ENCODE results near the gene STARD13.

Gene STARD13

DNA sequence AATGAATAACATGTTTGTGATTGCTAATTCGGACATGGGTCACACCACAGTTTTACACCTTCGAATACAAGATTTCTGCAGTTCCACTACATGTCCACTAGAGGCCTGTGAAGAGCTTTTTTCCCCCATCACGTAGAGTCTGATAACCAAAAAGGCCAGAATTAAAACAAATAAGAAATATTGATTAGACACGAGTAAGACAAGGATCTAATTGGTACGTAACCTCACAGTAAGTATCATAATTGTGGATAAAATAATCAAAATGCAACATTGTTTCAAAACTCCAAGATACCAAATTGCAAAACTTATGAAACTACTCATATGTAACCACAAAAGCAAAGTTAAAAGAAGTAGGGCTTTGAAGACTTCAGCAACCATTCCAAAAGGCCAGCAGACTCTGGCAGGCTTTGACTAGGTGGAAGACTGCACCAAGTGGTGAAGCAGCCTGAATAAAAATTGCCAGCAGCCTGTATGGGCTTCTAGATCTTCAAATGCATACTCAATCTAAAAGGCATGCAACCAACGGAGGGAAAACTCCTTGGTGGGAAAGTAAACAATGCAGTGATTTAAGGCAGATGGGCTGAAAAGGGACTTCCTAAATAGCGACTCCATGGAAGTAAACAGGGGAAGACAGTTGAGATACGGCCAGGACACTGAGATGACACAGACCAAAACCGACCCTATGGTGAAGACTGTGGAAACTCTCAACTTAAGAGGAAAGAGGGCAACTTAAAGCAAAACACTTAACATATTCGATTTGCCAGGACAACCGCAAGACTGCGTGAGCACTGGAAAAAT is 56.7 kb downstream of the STARD13 start:
- TF ChIP-seq, protein P1, sequence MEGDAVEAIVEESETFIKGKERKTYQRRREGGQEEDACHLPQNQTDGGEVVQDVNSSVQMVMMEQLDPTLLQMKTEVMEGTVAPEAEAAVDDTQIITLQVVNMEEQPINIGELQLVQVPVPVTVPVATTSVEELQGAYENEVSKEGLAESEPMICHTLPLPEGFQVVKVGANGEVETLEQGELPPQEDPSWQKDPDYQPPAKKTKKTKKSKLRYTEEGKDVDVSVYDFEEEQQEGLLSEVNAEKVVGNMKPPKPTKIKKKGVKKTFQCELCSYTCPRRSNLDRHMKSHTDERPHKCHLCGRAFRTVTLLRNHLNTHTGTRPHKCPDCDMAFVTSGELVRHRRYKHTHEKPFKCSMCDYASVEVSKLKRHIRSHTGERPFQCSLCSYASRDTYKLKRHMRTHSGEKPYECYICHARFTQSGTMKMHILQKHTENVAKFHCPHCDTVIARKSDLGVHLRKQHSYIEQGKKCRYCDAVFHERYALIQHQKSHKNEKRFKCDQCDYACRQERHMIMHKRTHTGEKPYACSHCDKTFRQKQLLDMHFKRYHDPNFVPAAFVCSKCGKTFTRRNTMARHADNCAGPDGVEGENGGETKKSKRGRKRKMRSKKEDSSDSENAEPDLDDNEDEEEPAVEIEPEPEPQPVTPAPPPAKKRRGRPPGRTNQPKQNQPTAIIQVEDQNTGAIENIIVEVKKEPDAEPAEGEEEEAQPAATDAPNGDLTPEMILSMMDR (IDR thresholded peaks at IDR 0.05; ENCODE audit: borderline replicate concordance, control extremely low read depth, extremely low read depth, insufficient read depth, missing control alignments): peak; percentile 69
- in situ Hi-C loops (cut with MboI; ENCODE audit: low sequenced_read_pairs, unreplicated experiment): no loop called here
- DNase-seq (ENCODE audit: low spot score): peak; percentile 57

DNA sequence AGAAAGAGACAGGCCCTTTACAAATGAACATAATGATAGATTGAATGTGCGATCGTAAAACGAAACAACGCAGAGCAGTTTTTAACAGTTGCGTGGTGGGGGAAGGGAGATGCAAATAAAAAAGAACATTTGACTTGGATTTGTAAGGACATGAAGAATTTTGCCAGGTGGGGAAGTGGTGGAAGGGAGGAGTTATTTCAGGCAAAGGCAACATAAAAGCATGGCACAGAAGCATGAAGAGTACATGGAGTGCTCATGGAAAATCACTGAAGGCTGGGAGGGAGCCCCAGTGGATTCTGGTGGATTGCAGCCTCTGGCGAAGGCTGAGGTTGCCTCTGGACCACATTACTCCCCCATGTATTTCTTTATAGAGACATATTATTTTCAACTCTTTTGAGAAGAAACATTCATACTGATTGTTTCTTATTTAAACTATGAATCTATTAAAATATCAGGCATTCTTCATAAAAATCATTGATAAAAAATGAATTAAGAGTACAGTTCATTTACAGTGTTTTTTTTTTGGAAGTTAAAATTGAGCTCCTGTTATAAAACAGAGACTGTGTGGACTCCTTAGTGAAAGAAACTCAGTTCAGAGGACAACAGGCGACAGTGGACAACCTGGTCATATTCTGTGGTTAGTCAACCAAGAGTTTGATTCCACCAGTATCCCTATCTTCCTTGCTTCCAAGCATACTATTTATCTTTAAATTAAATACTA is 57.5 kb downstream of the STARD13 start:
- DNase-seq (ENCODE audit: low spot score): no peak
- in situ Hi-C loops (cut with MboI; ENCODE audit: low sequenced_read_pairs, unreplicated experiment): no loop called here
- TF ChIP-seq, protein P1 (IDR thresholded peaks at IDR 0.05; ENCODE audit: borderline replicate concordance, control extremely low read depth, extremely low read depth, insufficient read depth, missing control alignments): no peak

DNA sequence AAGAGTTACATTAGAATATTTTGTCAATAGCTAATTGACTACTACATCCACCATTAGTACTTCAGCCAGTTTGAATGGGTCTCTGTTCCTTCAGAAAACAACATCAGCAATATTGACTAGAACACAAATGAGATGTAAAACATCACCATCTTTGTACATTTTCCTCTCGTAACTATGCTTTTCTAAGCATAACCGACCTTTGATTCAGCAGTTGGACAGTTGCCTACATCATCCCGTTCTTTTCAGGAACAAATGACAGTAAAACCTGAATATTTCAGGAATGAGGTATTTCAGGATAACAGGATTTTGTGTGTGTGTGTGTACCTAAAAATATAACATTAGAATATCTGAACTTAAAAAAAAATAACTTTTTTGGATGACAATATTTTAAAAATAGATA is 60.9 kb downstream of the STARD13 start:
- in situ Hi-C loops (cut with MboI; ENCODE audit: low sequenced_read_pairs, unreplicated experiment): no loop called here
- DNase-seq (ENCODE audit: low spot score): no peak
- TF ChIP-seq, protein P1 (IDR thresholded peaks at IDR 0.05; ENCODE audit: borderline replicate concordance, control extremely low read depth, extremely low read depth, insufficient read depth, missing control alignments): no peak

DNA sequence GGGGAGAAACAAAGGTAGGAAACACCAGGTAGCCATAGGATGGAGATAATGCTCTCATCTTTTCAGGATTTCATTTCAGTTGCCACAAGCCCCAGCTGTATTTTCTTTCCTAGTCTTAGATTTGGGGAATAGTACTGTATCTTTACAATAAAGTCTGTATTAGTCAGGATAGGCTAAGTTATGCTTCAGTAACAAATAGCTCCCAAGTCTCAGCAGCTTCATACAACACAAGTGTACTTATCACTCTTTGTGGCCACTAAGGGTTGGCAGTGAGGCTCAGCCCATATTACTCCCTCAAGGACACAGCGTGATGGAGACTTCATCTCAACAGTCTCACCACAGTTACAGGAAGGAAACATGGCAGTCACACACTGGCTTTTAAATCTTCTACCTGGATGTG is 61.4 kb downstream of the STARD13 start:
- DNase-seq (ENCODE audit: low spot score): no peak
- TF ChIP-seq, protein P1 (IDR thresholded peaks at IDR 0.05; ENCODE audit: borderline replicate concordance, control extremely low read depth, extremely low read depth, insufficient read depth, missing control alignments): no peak
- in situ Hi-C loops (cut with MboI; ENCODE audit: low sequenced_read_pairs, unreplicated experiment): no loop called here

DNA sequence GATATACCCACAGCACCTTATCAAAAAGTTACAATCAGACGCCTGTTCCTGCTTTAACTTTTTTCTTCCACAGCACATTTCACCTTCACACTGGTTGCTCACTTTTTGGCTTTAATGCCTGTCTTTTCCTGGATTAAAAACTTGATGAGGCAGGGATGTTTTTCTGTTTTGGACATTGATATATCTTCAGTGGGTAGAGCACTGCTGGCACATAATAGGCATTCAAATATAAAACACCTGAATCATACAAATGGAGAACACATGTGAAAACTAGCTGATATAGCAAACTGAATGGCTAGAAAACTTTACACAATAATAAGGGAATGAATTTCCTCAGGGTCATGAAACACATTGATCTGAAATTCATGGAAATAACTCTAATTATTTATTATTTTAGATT is 65.6 kb downstream of the STARD13 start:
- TF ChIP-seq, protein P1 (IDR thresholded peaks at IDR 0.05; ENCODE audit: borderline replicate concordance, control extremely low read depth, extremely low read depth, insufficient read depth, missing control alignments): no peak
- in situ Hi-C loops (cut with MboI; ENCODE audit: low sequenced_read_pairs, unreplicated experiment): no loop called here
- no peak for DNase-seq (ENCODE audit: low spot score)

DNA sequence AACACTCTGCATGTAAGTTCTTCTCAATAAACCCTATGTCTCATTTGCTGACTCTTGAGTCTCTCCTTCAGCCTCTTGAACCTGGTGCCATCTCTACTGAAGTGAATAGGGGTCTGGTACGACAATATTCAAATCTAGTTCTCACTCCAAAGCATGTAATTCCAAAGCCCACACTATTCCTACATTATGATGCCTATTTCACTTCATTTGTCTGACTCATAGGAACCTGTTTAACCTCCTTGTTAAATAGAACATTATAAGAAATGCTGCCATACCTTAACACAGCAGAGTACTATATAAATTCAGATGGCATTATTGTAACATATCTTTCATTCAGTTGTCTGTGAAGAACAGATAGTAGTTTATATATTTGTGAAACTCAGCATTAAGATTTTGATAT is 67.1 kb downstream of the STARD13 start:
- DNase-seq (ENCODE audit: low spot score): no peak
- in situ Hi-C loops (cut with MboI; ENCODE audit: low sequenced_read_pairs, unreplicated experiment): no loop called here
- TF ChIP-seq, protein P1 (IDR thresholded peaks at IDR 0.05; ENCODE audit: borderline replicate concordance, control extremely low read depth, extremely low read depth, insufficient read depth, missing control alignments): no peak

All from GM13976 (cell line).